GM12873 (cell line): Measurements from ENCODE around the gene FAM124B.

Experiments
- CTCF ChIP-seq: IDR thresholded peaks from 2 replicates; pipeline ENCODE4 v1.5.1; 2012; ENCODE audit warnings: low read depth, mild to moderate bottlenecking, moderate library complexity, low read length, control low read depth; ENCODE audit not compliant: insufficient read depth; ENCODE audit errors: missing control alignments

The FAM124B gene

DNA sequence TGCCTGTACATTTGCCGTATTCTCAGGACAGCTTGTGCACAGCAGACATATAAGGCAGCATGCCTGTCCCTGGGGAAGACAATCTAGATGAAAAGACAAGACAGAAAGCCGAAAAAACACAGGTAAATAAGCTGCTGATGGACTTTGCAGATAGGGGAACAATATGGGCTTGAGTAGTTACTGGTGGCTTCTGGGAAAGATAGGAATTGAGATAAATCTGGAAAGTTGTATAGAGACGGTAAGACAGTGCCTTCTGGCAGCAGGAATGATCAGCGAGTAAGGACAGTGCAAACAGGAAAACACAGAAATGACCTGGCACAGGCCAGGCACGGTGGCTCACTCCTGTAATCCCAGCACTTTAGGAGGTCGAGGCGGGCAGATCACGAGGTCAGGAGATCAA, 70.2 kb downstream of the FAM124B start:
- no peak for TF ChIP-seq CTCF

GRCh38 chr2:224328798-224329197, 73.1 kb downstream of the FAM124B start:
- TF ChIP-seq CTCF: no peak
